Activated T-cell treated with anti-CD3 and anti-CD28 coated beads for 1 hour (primary cell): ENCODE data around the gene FAM20C.

Experiments used
- DNase-seq: peaks from one replicate; pipeline ENCODE4 v3.0.0-alpha.2; 2020; ENCODE audit warnings: low read depth

FAM20C gene

DNA sequence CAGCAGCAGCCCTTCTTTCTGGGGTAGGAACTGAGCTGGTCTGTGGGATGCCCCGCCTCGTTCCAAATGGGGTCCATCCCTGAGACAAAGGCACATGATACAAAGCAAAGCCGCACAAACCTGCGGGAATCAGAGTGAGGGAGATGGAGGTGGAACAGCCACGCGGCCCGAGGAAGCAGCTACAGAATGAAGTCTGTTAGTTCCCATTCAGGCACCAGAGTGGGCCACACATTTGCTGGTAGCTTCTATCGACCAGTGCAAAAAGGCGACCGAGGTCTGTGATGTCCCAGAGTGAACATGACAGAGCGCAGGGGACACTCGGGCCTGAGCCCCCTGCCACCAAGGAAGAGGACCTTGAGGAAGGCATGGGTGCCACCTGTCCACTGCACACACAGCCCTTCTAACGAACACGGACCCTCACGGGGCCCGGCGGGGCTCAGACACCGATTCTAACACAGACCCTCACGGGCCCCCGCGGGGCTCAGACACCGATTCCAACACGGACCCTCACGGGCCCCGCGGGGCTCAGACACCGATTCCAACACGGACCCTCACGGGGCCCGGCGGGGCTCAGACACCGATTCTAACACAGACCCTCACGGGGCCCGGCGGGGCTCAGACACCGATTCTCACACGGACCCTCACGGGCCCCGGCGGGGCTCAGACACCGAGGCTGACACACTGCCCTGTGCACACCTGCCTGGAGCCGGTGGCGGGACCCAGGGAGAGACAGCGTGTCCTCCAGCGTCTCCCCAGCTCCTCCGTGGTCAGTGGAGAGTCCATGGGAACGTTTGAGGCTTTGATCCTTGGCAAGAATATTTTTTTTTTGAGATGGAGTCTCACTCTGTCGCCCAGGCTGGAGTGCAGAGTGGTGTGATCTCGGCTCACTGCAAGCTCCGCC is 32.8 kb upstream of the FAM20C start:
- no peak for DNase-seq

DNA sequence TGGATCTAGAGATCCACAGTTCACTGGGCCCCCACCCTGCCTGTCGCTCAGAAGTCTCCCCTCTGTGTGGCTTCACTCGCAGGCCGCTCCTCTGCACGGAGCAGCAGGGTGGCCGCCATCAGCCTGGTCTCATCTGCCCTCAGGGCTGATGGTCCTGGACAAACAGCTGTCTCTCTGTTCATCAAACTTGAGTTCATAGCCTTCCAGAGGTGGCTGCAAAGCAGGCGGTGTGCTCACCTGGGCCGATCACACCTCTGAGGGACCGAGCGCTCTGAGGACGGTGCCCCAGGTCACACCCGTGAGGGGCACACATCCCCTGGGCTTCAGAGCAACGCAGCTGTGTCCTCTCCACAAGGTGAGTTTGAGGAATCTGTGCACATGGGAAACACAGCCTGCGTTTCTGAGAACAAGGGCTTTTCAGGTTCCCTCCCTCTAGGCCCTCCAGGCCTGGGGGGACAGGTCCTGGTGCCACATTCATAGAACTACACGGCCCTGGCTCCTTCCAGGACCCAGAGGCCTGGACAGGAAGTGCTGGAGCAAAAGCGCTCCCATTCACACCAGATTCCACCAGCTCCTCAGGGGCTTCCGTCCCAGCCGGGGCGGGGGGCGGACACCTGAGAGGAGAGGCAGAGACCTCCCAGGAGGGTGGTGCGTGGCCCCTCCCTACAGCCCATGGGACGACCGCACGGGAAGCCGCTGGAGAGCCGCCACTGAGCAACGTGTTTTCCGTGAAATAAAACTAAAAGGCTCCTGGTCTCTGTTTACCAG is 31.2 kb upstream of the FAM20C start:
- DNase-seq, result no peak

- no peak for DNase-seq
Observed at GRCh38 chr7:162632-163297, 29.6 kb upstream of the FAM20C start.

GRCh38 chr7:163298-163695 is 29.1 kb upstream of the FAM20C start:
- DNase-seq, result no peak

- DNase-seq, result no peak
Observed at GRCh38 chr7:163971-164881, 28.1 kb upstream of the FAM20C start.

DNA sequence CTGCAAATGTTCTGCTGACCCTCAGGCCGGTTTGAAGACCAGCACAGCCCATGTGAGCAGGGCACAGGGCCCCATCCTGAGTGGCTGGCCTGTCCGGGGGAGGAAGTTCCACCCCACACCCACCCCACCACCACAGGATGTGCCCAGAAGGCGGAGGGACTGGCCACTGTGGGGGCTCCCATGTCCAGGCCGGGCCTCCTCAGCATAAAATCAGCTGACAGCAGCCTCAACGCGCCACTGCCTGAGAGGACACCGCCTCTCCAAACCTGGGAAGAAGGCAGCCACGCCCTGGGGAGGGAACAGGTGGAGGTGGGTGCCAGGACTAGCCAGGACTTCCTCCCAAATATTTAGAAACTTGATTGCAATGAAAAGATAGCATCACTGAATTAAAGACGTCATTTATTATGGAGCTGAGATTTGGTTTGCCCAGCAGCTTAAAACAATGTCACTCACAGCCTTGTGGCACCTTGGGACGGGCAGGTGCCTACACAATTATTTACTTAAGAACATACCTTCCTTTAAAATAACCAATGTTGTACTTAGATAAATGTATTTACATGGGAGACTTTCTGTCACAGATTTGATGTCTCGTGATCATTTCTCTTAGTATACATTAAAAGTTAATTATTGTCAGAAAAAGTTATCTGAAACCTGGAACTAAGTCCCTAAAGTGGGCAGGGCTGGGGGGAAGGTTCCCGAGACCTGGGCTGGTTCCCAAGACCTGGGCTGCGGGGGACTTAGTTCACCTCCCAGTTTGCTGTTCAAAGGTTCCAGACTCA is 27.3 kb upstream of the FAM20C start:
- no peak for DNase-seq

- DNase-seq, result no peak
Observed at GRCh38 chr7:165661-166337, 26.6 kb upstream of the FAM20C start.

DNA sequence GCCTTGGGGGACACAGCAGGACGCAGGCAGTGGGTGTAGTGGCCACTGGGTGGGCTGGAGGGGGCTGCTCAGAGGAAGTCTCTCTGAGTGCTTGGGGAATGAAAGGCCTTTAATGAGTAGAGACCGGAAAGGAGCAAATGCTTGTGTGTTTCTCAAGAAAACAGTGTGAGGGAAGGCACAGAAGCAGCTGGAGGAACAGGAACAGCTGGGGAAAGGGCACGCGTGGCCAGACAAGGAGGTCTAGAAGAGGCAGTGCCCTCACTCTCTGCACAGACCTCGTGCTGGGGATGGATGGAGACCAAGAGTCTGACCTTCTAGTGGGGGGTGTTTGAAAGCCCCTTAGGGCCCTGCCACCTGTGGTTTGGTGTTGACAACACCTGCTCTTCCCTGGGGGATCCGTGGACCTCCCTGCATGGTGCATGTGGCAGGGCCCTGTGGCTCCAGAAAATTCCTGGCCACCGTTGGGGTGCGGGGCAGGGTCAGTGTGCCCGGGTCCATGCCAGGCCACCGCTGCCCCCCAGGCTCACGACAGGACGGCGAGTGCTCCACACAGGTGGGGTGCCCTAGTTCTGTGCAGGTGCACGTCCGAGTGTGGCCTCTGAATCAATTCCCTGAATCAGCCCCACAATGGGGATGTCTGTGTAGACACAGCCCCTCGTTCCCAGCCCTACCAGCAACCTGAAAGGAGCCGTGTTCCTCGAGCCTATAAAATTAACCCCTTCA is 25.9 kb upstream of the FAM20C start:
- DNase-seq, result no peak

DNA sequence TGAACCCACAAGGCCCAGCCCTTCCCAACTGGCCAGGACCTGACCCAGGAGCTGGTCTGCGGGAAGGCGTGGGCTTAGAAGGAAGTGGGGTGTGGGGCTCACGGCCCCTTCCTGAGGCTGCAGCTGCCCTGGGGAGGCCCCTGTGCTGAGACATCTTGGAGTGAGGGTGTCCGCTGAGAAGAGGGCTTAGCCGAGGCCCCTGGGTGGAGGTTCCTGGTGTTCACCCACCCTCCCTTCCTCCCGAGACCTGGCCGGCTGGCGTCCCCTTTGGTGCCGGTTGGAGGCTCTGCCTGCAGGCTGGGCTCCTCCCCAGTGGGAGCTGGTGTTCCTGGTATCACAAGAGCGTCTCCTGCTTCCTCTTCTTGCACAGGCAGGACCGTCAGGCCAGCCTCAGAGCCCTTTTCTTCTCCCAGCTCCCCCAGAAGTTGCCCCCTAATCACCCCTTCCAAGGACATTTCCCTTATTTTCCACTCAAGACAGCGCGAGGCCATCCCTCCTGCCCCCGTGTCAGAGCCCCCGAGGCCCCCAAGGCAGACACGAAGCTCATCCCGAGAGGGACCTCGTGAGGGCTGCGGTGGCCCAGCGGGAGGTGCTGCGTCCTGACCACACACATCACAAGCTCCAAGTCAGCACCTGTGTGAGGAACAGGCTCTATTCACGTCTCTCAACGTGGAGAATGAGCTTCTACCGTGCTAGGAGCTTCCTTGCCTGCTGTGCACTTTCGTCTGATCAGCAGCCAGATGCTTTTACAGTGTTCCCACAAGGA is 25.1 kb upstream of the FAM20C start:
- DNase-seq, result no peak

GRCh38 chr7:167976-168791 is 24.2 kb upstream of the FAM20C start:
- DNase-seq, result no peak

- DNase-seq, result no peak
Observed at GRCh38 chr7:169276-170172, 22.8 kb upstream of the FAM20C start.

DNA sequence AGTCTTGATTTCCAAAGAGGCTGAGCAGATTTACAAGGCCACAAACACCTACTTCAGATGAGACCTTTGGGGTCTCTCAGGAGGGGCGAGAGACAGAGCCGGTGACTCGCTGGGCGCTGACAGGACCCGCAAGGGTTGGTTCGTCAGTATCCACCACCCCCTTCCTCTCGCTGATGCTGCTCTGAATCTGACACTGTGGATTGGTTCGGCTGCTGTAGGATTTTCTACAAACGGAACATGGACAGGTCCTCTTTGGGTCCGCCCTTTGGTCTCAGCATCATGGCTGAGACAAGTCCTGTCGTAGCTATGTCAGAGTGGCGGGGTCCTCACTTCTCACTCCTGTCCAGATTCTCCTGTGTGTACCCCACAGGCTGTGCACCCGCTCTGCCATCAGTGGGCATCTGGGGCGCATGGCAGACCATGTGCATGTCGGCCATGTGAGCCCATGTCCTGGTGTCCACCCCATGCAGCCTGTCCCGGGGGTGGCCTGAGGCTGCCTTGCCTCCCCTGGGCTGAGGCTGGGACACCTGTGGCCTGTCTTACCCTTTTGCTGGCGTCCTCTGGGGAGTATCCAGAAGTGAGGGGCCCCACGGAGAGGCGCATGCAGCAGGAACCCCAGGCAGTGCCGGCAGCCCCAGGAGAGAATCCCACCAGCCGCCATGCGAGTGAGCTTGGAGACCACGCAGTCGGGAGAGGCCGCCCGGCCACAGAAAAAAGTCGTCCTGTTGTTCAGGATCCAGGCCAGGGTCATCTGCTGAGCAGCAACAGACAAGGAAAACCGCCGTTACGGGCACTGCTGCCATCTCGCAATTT is 21.6 kb upstream of the FAM20C start:
- no peak for DNase-seq

DNA sequence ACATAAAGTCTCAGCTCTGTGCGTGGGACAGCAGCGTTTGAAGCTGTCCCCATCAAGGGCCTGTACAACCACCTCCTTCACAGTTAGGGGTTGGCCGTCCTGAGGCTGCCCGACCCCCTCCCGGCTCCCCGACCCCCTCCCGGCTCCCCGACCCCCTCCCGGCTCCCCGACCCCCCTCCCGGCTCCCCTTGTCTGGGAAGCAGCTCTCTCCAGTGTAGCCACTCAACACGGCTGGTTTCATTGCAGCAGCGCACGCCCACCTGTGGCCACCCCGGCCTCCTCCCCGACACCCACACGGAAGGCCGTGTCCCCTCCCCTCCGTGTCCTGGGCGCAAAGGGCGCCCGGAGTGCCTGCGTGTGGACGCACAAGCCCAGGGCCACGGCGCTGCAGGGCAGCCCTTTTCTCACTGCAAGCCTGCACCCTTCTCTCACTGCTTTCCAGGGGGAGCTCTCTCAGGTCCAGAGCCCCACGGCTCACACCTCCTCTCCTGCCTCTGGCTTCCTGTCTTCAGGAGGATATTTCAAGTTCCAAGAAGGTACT is 20.9 kb upstream of the FAM20C start:
- DNase-seq, result no peak

GRCh38 chr7:171912-172515 is 20.4 kb upstream of the FAM20C start:
- no peak for DNase-seq

GRCh38 chr7:173209-173918 is 19.0 kb upstream of the FAM20C start:
- DNase-seq, result no peak
